GM21529 (cell line): Measurements from ENCODE around the gene EEF1AKMT4.

Source experiments
- ATAC-seq: cut with Tn5 transposase; IDR thresholded peaks from one replicate; pipeline ENCODE4 v1.9.1; 2021; ENCODE audit not compliant: unreplicated experiment

Gene EEF1AKMT4

DNA sequence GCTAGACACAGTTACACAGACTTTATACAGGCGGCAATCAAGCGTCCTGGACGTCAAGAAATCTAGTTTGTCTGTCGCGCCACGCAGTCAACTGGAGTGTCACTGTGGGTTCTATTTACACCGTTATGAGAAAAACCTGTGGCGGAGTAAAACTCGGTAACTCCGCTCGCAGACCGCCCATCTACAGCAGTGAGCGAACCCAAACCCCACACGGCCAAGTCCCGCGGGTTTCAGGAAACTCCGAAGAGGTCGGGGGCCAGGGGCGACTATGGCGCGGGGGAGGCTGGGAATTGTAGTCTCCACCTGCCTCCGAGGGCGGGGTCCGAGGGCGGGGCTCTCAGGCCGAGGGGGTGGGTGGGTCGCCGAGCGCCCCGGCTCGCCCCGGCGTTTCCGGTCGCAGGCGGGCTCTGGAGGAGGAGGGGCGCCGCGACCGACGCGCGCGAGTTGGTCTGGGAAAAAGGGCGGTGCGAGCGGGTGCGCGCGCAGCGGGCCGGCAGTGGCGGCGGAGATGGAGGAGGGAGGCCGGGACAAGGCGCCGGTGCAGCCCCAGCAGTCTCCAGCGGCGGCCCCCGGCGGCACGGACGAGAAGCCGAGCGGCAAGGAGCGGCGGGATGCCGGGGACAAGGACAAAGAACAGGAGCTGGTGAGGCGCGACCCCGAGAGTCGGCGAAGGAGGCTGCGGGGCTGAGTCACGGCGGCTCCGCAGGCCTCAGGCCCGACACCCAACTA is 49.5 kb downstream of the EEF1AKMT4 start, which contains the start of gene PSMD2:
Gene PSMD2 (plus strand): TSS at position 483 of the 729 bp plus-strand sequence. CDS start 26 bp downstream, at position 509.
- peak; percentile 96 for ATAC-seq

DNA sequence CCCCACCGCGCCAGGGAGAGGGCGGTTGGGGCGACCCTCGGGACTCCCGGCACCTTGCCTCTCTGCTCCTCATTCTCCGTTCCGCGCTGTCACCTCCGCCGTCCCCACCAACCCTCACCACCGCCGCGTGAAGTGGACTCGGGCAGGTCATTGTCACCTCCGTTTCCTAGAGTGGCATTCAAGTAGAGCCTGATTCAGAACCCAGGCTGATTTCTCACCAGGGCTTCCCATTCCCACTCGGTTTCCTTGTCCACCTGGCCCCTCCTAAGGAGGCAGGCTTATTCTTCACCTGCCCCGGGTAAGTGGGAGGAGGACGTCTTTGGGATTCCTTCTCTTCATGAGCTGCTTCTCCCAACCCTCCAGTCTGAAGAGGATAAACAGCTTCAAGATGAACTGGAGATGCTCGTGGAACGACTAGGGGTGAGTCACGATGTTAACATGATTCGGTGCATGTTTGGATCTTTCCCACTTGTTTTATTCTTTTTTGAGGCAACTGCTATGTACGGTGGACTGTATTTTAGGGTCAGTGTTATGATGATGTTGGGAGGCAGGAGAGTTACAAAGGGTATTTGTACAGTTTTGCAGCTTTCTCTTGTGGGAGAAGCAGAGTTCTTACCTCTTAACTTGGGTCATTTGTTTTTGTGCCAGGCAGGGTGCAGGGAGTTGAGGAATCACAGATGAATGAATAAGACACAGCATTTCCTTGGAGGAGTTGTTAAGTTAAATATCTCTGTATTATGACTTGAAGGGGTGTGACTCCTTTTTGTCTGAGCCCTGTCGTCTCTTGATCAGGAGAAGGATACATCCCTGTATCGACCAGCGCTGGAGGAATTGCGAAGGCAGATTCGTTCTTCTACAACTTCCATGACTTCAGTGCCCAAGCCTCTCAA is 50.3 kb downstream of the EEF1AKMT4 start:
- no peak for ATAC-seq

- ATAC-seq: no peak
Measured at GRCh38 chr3:184300378-184300720, 50.9 kb downstream of the EEF1AKMT4 start.

GRCh38 chr3:184305577-184305976 is 56.1 kb downstream of the EEF1AKMT4 start:
- no peak for ATAC-seq

- no peak for ATAC-seq
Measured at GRCh38 chr3:184306341-184306972, 57.0 kb downstream of the EEF1AKMT4 start.

DNA sequence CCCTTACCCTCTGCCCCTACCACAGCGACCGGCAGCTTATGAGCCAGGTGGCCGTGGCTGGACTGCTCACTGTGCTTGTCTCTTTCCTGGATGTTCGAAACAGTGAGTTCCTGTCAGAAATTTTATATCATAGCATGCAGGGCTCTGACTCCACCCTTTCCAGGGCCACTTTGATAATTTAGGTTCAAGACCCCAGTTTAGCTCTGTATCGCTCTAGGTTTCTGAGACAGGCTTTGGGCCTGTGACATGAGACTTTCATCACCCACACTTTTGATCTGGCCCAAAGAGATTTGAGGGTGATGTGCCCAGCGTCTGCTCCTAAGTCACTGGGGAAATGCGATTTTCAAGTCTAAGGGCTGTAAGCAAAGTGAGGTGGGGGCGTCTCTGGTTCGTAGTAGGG is 58.4 kb downstream of the EEF1AKMT4 start:
- ATAC-seq: no peak
